Measurements from ENCODE around the gene NPW. TPM values are rescaled to one million over a fixed set of nuclear protein-coding genes. Genes with fewer than 3 reads are reported as not detected.
A peak's percentile ranks its signal among the peaks of the same experiment; 100 is the strongest.

NPW gene
- polyA plus RNA-seq, 1 donor, result 4.4 TPM

DNA sequence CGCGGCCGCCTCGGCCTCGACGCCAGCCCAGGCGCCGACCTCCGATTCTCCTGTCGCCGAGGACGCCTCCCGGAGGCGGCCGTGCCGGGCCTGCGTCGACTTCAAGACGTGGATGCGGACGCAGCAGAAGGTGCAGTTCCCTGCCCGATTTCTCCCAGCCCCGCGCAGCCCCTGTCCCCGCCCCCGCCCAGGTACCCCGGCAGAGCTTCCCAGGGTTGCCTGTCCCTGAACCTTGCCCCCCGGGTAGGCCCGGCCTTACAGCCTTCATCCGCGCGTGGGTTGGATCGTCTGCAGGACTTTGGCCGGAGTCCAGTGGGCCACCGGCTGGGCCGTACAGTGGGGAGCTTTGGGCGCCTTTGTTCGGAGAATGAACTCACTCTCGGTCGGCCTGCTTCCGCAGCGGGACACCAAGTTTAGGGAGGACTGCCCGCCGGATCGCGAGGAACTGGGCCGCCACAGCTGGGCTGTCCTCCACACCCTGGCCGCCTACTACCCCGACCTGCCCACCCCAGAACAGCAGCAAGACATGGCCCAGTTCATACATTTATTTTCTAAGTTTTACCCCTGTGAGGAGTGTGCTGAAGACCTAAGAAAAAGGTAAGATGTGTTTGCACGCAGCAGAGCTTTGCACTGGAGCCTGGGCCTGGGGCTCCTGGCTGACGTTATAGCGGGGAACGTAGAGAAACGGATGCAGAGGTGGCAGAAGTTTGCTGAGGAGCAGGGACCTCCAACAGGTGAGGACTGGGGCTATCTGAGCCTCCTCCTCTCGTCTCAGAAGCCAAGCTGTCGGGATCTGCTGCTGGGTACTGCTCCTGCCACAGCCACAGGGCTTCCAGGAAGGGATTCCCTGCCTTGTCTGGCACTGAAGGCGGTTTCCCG, 35.0 kb upstream of the NPW start:
- no CpG with 5 or more reads among the region's 58 CpGs for WGBS (ENCODE audit: insufficient coverage, low lambda C conversion rate)
- DNase-seq, result peak; percentile 55 to 74
- Histone ChIP-seq H3K4me3 (ENCODE audit: low read length) (peak overlapping the region; percentile 60), H3K27me3 (ENCODE audit: control insufficient read depth, insufficient read depth, low read length) (peaks cover 51% of the 10 kb centered on the region), H3K36me3 (ENCODE audit: control insufficient read depth, insufficient read depth, low read length) (peaks cover 23% of the 10 kb centered on the region), H3K9me3 (ENCODE audit: control insufficient read depth, low read depth, low read length) (peaks cover 8% of the 10 kb centered on the region), H3K4me1 (ENCODE audit: control insufficient read depth, insufficient read depth, low read length) (peaks cover 60% of the 10 kb centered on the region), H3K27ac (ENCODE audit: low read length) (peak overlapping the region; percentile 58)

DNA sequence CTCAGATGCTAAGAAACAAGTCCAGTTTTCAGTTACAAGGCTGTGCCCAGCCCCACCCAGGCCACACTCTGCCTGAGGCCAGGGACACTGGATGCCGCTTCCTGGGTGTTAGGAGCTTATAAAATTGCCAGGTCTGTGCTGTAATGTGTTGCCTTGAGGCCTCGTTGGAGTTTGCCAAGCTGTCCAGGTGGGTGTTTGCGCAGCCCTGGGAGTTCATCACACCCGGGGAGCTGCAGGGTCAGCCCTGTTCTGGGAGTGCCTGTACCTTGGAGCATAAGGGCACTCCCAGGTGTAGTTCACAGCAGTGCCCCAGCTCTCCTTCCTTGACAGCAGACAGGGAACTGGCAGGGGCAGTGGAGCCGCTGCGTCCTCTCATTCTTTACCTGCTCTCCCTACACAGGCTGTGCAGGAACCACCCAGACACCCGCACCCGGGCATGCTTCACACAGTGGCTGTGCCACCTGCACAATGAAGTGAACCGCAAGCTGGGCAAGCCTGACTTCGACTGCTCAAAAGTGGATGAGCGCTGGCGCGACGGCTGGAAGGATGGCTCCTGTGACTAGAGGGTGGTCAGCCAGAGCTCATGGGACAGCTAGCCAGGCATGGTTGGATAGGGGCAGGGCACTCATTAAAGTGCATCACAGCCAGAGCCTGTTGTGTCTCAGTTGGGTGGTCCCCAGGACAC, 34.0 kb upstream of the NPW start:
- Histone ChIP-seq H3K36me3 (ENCODE audit: control insufficient read depth, insufficient read depth, low read length) (peaks cover 23% of the 10 kb centered on the region), H3K9me3 (ENCODE audit: control insufficient read depth, low read depth, low read length) (peaks cover 7% of the 10 kb centered on the region), H3K27ac (ENCODE audit: low read length) (peak overlapping the region; percentile 58), H3K4me3 (ENCODE audit: low read length) (peak overlapping the region; percentile 60), H3K27me3 (ENCODE audit: control insufficient read depth, insufficient read depth, low read length) (peaks cover 46% of the 10 kb centered on the region), H3K4me1 (ENCODE audit: control insufficient read depth, insufficient read depth, low read length) (peaks cover 55% of the 10 kb centered on the region)
- no CpG with 5 or more reads among the region's 14 CpGs for WGBS (ENCODE audit: insufficient coverage, low lambda C conversion rate)
- peak in 1 of 2 donors; percentile 56 for DNase-seq

DNA sequence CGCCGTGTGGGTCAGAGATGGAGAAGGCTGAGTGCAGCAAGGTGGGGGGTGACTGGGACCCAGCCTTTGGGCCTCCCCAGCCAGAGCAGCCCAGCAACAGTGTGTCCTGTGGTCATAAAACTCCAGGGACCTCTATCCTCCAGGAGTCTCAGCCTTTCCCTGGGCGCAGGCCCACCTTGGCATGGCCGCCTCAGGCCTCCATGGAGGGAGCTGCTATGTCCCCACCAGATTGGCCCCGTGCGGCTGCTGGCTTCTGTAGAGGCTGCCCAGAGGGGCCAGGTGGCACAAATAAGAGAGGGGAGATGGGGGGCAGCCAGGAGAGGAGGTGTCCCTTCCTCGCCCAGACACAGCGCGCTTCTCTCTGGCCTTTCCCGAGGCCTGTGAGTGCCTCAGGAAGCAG, 32.4 kb upstream of the NPW start:
- Histone ChIP-seq H3K36me3 (ENCODE audit: control insufficient read depth, insufficient read depth, low read length) (peaks cover 23% of the 10 kb centered on the region), H3K27me3 (ENCODE audit: control insufficient read depth, insufficient read depth, low read length) (peaks cover 41% of the 10 kb centered on the region), H3K9me3 (ENCODE audit: control insufficient read depth, low read depth, low read length) (peaks cover 13% of the 10 kb centered on the region), H3K27ac (ENCODE audit: low read length) (no peak overlapping the region), H3K4me1 (ENCODE audit: control insufficient read depth, insufficient read depth, low read length) (peaks cover 52% of the 10 kb centered on the region), H3K4me3 (ENCODE audit: low read length) (no peak overlapping the region)
- no CpG with 5 or more reads among the region's 10 CpGs for WGBS (ENCODE audit: insufficient coverage, low lambda C conversion rate)
- no peak for DNase-seq

- peaks cover 23% of the 10 kb centered on the region for H3K36me3 ChIP-seq (ENCODE audit: control insufficient read depth, insufficient read depth, low read length)
- peaks cover 30% of the 10 kb centered on the region for H3K27me3 ChIP-seq (ENCODE audit: control insufficient read depth, insufficient read depth, low read length)
- no peak for DNase-seq
- no CpG with 5 or more reads among the region's 67 CpGs for WGBS (ENCODE audit: insufficient coverage, low lambda C conversion rate)
- H3K9me3 ChIP-seq (ENCODE audit: control insufficient read depth, low read depth, low read length), result peaks cover 21% of the 10 kb centered on the region
- H3K4me1 ChIP-seq (ENCODE audit: control insufficient read depth, insufficient read depth, low read length), result peaks cover 41% of the 10 kb centered on the region
- H3K4me3 ChIP-seq (ENCODE audit: low read length), result peak within 1 kb of the TSS; percentile 33
- no peak within 1 kb of the TSS for H3K27ac ChIP-seq (ENCODE audit: low read length)
Observed at GRCh38 chr16:1989209-1990100, 30.1 kb upstream of the NPW start, which contains the start of gene SYNGR3. SYNGR3 (plus strand) TSS chr16:1989970; CDS start chr16:1990103, 133 bp downstream.

DNA sequence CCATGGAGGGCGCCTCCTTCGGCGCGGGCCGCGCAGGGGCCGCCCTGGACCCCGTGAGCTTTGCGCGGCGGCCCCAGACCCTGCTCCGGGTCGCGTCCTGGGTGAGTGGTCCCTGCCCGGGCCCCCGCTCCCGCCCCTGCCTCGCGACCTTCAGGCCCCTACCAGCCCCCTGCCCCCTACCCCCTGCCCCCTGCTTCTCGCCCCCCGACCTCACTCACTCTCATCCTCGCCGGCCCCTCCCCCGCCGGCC, 29.6 kb upstream of the NPW start:
- Histone ChIP-seq H3K36me3 (ENCODE audit: control insufficient read depth, insufficient read depth, low read length) (peaks cover 23% of the 10 kb centered on the region), H3K27ac (ENCODE audit: low read length) (no peak overlapping the region), H3K27me3 (ENCODE audit: control insufficient read depth, insufficient read depth, low read length) (peaks cover 30% of the 10 kb centered on the region), H3K9me3 (ENCODE audit: control insufficient read depth, low read depth, low read length) (peaks cover 21% of the 10 kb centered on the region), H3K4me1 (ENCODE audit: control insufficient read depth, insufficient read depth, low read length) (peaks cover 39% of the 10 kb centered on the region), H3K4me3 (ENCODE audit: low read length) (no peak overlapping the region)
- no peak for DNase-seq
- no CpG with 5 or more reads among the region's 25 CpGs for WGBS (ENCODE audit: insufficient coverage, low lambda C conversion rate)

- Histone ChIP-seq H3K27me3 (ENCODE audit: control insufficient read depth, insufficient read depth, low read length) (peaks cover 30% of the 10 kb centered on the region), H3K4me3 (ENCODE audit: low read length) (peak overlapping the region; percentile 33), H3K27ac (ENCODE audit: low read length) (no peak overlapping the region), H3K4me1 (ENCODE audit: control insufficient read depth, insufficient read depth, low read length) (peaks cover 33% of the 10 kb centered on the region), H3K36me3 (ENCODE audit: control insufficient read depth, insufficient read depth, low read length) (peaks cover 18% of the 10 kb centered on the region), H3K9me3 (ENCODE audit: control insufficient read depth, low read depth, low read length) (peaks cover 21% of the 10 kb centered on the region)
- DNase-seq, result peak in 1 of 2 donors; percentile 45
- WGBS (ENCODE audit: insufficient coverage, low lambda C conversion rate), result no CpG with 5 or more reads among the region's 50 CpGs
Observed at GRCh38 chr16:1990351-1991134, 29.0 kb upstream of the NPW start.

GRCh38 chr16:1991135-1991551, 28.4 kb upstream of the NPW start:
- WGBS (ENCODE audit: insufficient coverage, low lambda C conversion rate), result no CpG with 5 or more reads among the region's 18 CpGs
- Histone ChIP-seq H3K4me3 (ENCODE audit: low read length) (no peak overlapping the region), H3K27me3 (ENCODE audit: control insufficient read depth, insufficient read depth, low read length) (peaks cover 30% of the 10 kb centered on the region), H3K36me3 (ENCODE audit: control insufficient read depth, insufficient read depth, low read length) (peaks cover 12% of the 10 kb centered on the region), H3K4me1 (ENCODE audit: control insufficient read depth, insufficient read depth, low read length) (peaks cover 27% of the 10 kb centered on the region), H3K27ac (ENCODE audit: low read length) (no peak overlapping the region), H3K9me3 (ENCODE audit: control insufficient read depth, low read depth, low read length) (peaks cover 21% of the 10 kb centered on the region)
- DNase-seq, result peak in 1 of 2 donors; percentile 26

- Histone ChIP-seq H3K4me3 (ENCODE audit: low read length) (no peak overlapping the region), H3K27me3 (ENCODE audit: control insufficient read depth, insufficient read depth, low read length) (peaks cover 30% of the 10 kb centered on the region), H3K9me3 (ENCODE audit: control insufficient read depth, low read depth, low read length) (peaks cover 21% of the 10 kb centered on the region), H3K27ac (ENCODE audit: low read length) (no peak overlapping the region), H3K36me3 (ENCODE audit: control insufficient read depth, insufficient read depth, low read length) (peaks cover 7% of the 10 kb centered on the region), H3K4me1 (ENCODE audit: control insufficient read depth, insufficient read depth, low read length) (peaks cover 25% of the 10 kb centered on the region)
- no peak for DNase-seq
- no CpG with 5 or more reads among the region's 22 CpGs for WGBS (ENCODE audit: insufficient coverage, low lambda C conversion rate)
Observed at GRCh38 chr16:1991588-1991947, 28.0 kb upstream of the NPW start.

DNA sequence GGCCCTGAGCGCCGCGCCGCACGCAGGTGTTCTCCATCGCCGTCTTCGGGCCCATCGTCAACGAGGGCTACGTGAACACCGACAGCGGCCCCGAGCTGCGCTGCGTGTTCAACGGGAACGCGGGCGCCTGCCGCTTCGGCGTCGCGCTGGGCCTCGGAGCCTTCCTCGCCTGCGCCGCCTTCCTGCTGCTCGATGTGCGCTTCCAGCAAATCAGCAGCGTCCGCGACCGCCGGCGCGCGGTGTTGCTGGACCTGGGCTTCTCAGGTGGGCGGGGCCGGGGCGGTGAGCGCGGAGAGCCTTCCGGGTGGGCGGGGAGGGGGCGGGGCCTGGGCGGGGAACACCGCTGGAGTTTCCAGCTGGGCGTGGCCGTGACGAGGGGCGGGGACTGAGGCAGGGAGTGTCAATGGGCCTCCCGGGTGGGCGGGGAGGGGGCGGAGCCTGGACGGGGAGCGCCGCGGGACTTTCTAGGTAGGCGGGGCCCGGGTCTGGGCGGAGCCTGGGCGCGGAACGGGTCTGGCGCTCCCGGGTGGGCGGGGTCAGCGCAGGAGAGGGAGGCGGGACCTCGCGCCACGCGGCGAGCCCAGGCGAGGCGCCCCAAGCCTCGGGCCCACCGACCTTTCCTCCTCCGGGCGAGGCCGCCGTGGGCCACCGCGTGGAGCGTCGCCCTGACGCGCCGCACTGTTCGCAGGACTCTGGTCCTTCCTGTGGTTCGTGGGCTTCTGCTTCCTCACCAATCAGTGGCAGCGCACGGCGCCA, 27.5 kb upstream of the NPW start:
- H3K36me3 ChIP-seq (ENCODE audit: control insufficient read depth, insufficient read depth, low read length), result peaks cover 6% of the 10 kb centered on the region
- peaks cover 25% of the 10 kb centered on the region for H3K4me1 ChIP-seq (ENCODE audit: control insufficient read depth, insufficient read depth, low read length)
- H3K27me3 ChIP-seq (ENCODE audit: control insufficient read depth, insufficient read depth, low read length), result peaks cover 30% of the 10 kb centered on the region
- H3K9me3 ChIP-seq (ENCODE audit: control insufficient read depth, low read depth, low read length), result peaks cover 21% of the 10 kb centered on the region
- H3K4me3 ChIP-seq (ENCODE audit: low read length), result no peak overlapping the region
- no peak overlapping the region for H3K27ac ChIP-seq (ENCODE audit: low read length)
- DNase-seq, result peak; percentile 88 to 90
- no CpG with 5 or more reads among the region's 96 CpGs for WGBS (ENCODE audit: insufficient coverage, low lambda C conversion rate)

All from large intestine (tissue), 3 donors.